ENCODE data around the gene HSD17B12.

Gene HSD17B12

GRCh38 chr11:43680521-43681400 is at the start of gene HSD17B12:
TSS of gene HSD17B12 (plus strand) at chr11:43680738. CDS start at chr11:43680828, 90 bp downstream.
- DNase-seq (ENCODE audit: low spot score) = peak; percentile 94
- TF ChIP-seq CTCF (IDR thresholded peaks at IDR 0.05; ENCODE audit: extremely low read depth, missing control alignments) = no peak

DNA sequence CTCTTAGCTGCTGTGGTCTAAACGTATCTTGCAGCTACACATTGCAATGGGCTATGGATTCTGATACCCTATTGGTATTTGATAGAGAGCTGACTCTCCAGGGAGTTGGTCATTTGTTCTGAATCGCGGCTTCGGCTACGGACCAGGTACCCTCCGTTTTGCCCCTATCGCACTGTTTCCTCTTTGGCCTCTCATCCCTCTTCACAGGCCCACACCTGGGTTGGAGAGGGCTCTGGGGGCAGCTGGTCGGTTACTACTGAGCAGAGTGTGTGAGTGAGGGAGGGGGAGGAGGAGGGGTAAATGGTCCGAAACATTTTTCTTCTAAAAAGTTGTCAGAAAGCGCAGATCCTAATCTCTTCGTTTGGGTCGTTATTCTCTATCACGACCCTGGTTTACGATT is 48.8 kb upstream of the HSD17B12 start:
- DNase-seq (ENCODE audit: low spot score) = no peak

DNA sequence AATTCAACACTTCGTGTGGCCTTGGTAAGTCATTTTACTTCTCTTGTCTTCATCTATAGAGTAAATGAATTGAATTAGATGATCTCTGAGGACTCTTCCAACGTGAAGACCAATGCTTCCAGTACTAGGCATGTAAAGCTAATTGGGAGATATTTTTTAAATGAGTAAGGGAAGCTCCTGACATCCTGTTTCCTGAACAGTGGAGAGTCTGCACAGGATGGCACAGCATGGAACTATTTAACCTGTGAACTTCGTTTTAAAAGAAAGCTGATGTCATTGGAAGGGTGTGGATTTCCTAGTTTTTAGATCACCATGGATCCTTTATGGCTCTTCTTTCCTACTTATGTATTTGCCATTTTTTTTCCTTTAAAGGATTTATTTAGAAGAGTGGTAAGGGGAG is 48.4 kb upstream of the HSD17B12 start:
- no peak for TF ChIP-seq CTCF (IDR thresholded peaks at IDR 0.05; ENCODE audit: extremely low read depth, missing control alignments)
- DNase-seq (ENCODE audit: low spot score) = no peak

More for the DNA sequence above, 48.8 kb upstream of the HSD17B12 start:
- TF ChIP-seq CTCF (IDR thresholded peaks at IDR 0.05; ENCODE audit: extremely low read depth, missing control alignments) = no peak

DNA sequence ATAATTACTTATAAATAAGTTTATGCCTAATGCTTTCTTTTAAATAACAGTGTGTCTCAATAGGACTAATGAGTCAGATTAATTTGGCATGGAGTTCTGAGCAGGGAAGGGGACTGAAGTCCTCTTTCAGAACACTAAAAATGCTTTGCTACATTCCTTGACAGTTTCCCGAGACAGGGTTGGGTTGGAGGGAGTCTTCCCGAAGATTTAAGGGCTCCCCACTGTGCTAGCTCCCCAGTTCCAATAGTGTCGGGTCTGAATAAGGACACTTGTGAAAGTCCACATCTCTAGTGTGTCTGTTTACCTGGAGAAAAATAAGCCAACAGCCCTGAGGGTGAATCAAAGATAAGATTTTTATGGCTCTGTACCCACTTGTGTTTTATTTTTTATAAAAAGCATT is 41.8 kb upstream of the HSD17B12 start:
- DNase-seq (ENCODE audit: low spot score) = no peak

DNA sequence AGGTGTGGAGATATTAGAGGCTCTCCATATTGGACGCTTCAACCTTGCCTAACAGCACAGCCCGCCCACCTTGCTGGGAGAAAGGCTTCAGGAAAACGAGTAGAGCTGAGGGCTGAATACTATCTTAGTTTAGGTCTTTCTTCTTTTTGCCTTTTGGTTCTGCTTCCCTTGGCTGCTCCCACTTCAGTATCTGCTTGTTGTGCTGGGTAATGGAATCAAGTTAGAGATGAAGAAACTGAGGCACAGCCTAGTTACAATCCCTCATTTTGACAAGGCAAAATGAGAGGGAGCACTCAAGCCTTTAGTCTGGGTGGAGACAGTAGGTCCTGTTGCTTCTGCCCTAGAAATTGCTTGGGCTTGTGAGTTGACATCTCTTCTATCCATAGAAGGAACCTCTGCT is 41.3 kb upstream of the HSD17B12 start:
- no peak for DNase-seq (ENCODE audit: low spot score)
- no peak for TF ChIP-seq CTCF (IDR thresholded peaks at IDR 0.05; ENCODE audit: extremely low read depth, missing control alignments)

More for the DNA sequence above, 41.8 kb upstream of the HSD17B12 start:
- TF ChIP-seq CTCF (IDR thresholded peaks at IDR 0.05; ENCODE audit: extremely low read depth, missing control alignments) = no peak

GRCh38 chr11:43639920-43640319 is 40.6 kb upstream of the HSD17B12 start:
- TF ChIP-seq CTCF (IDR thresholded peaks at IDR 0.05; ENCODE audit: extremely low read depth, missing control alignments) = no peak

DNA sequence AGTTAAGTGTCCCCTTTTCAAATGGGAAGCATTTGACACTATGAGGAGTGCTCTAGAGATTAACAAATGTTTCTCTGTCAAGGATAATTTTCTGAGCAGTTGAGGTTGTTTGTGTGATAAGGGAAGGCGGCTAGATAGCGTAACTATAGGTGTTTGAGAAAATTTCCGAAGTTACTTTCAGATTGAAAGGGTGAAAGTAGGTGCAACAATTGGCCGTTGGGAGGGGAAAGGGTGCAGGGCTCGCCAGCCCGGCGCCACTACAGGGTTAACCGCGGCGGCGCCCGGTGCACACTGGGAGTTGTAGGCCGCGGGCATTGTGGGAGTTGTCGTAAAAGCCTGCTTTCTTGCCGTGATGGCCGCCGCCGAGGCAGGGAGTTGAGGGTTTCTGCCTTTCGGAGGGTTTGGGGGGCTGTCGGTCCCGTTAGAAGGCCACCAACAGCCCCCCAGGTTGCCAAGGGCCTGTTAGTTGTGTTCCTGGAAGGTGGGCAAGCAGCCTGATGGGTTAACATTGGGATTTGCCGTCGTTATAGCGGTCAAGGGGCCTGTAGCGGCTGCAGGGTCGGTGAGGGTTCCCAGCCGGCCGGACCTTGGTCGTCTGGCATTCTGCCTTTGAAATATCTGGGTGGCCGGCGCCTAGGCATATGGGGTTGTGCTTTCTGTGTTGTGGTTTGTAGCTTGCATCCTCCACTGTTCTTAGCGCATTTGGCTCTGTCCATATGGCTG is 36.5 kb upstream of the HSD17B12 start:
- no peak for TF ChIP-seq CTCF (IDR thresholded peaks at IDR 0.05; ENCODE audit: extremely low read depth, missing control alignments)
- peak; percentile 87 for DNase-seq (ENCODE audit: low spot score)

More at GRCh38 chr11:43639920-43640319, 40.6 kb upstream of the HSD17B12 start:
- DNase-seq (ENCODE audit: low spot score) = no peak
